Cardiac fibroblast (primary cell): ENCODE measurements around the gene ULK4.

Source experiments
- DNase-seq, 2 donors: peaks; one replicate each; pipeline versions ENCODE4 v3.0.0 to v3.0.0-alpha.2; 2010; ENCODE audit warnings: low read depth in 2 of 2
- H3K4me3 ChIP-seq, 2 donors: replicated peaks in 1 of 2; 1 replicate in 1 of 2; 2 replicates in 1 of 2; pipeline ENCODE4 v1.5.1; 2011; ENCODE audit warnings: low read depth in 2 of 2, low read length in 2 of 2, mild to moderate bottlenecking in 2 of 2, moderate library complexity in 1 of 2
- CTCF ChIP-seq: IDR thresholded peaks from one replicate; pipeline ENCODE4 v1.5.1; 2011; ENCODE audit warnings: low read depth, mild to moderate bottlenecking, low read length, inconsistent platforms

ULK4 gene

DNA sequence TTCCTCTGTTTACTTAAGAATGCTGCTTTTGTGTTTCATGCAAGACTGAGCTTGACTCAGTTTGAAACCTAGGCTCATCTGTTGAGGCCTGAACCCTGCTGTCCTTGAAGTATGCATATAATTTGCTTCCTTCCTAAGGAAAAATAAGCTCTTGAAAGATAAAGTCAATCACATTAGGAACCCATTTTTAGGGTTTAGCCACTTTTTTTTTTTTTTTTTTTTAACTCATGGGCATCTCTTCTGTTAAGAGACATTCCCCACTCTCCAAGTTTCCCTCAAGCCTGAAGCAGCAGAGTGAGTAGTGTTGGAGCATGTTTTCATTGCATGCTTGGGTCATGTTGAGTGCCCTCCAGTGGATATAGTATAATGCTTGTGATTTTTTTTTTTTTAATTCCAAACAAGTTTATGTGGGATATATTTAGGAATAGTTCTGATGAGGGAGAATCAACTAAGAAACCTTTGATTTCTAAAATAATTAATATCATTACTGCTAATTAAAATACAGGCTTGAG lies 759.0 kb downstream of the ULK4 start:
- H3K4me3 ChIP-seq: peak overlapping the region in 1 of 2 donors; percentile 87
- peak; percentile 32 for TF ChIP-seq CTCF
- DNase-seq: peak; percentile 70 to 75

DNA sequence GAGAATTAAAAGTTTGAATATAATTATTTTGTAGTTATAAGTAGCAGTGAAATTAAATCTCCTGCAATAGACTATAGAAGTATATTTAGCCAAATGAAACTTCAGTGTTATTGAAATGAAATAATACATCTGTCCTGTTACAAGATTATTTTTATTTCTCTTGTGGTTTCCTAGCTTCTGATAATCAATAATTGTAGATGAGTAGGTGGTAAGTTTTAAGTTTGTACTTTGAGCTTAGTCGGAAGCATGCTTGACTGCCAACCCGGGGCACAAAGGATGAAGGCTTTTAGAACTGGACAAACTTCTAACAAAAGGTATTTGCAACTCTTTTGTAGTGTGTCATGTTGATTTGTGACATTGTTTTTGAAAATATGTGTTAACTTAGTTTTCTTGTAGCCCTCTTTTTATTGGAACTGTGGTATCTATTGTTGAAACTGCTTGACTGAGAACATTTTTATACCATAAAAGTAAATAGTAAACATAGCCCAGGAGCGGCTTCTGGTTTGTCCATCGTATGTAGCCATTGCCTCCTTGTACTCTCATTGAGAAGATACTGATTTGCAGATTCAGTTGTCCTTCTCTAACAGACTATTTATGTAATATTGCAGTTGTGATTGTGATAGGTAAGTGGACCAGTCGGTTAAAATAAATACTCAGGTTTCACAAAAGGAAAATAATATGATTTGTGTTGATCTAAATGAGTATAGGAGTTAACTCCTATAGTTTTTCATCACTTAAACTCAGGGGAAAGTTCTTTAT lies 759.6 kb downstream of the ULK4 start:
- no peak for TF ChIP-seq CTCF
- H3K4me3 ChIP-seq: peak overlapping the region; percentile 13 to 87
- no peak for DNase-seq

DNA sequence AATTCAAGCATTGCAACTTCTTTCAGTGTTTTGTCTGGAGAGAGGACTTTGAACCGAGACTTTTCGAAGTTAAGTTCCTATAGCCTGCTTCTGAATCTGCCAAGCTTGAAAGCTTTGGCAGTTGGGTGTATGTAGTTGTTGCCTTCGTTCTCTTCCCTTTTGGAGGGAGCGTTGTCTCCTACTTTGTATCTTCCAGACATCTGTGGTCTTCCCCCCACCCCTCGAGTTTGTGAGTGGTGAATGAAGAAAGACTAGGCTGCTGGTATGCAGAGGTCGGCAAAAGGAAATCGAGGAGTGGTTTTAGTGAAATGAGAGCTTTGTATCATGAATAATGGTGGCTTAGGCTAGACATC lies 761.3 kb downstream of the ULK4 start:
- peak overlapping the region; percentile 87 to 96 for H3K4me3 ChIP-seq
- no peak for TF ChIP-seq CTCF
- DNase-seq: peak; percentile 57

- no peak for TF ChIP-seq CTCF
- peak overlapping the region; percentile 87 to 96 for H3K4me3 ChIP-seq
- peak; percentile 38 to 43 for DNase-seq
Measured at GRCh38 chr3:41199866-41200668, 761.8 kb downstream of the ULK4 start.

- TF ChIP-seq CTCF: no peak
- DNase-seq: peak; percentile 96 to 98
- H3K4me3 ChIP-seq: peak within 1 kb of the TSS; percentile 87 to 96
Measured at GRCh38 chr3:41198950-41199865, 762.7 kb downstream of the ULK4 start, which contains the start of gene CTNNB1. CTNNB1 (plus strand) TSS chr3:41199505; CDS start chr3:41224069, 24,564 bp downstream.

DNA sequence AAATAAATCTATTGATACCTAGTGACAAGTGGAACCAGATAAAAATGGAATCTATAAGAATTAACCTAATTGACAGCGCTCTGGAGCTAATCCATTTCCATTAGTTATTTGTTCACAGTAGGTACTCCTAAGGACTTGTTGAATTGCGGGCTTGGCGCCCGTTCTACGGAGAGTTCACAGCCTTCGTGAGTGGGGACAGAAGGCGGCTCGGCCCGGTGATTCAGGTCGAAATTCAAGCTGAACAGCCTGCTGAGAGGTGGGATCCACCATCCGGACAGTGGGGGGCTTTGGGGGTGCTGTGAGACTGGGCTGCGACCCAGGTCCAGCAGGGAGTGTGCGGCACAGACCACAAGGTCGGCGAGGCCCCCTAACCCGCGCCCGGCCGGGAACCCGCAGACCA lies 763.4 kb downstream of the ULK4 start:
- DNase-seq: peak; percentile 24 to 26
- no peak for TF ChIP-seq CTCF
- peak overlapping the region; percentile 87 to 96 for H3K4me3 ChIP-seq
